ENCODE data around the gene LRIT1.

The LRIT1 gene

DNA sequence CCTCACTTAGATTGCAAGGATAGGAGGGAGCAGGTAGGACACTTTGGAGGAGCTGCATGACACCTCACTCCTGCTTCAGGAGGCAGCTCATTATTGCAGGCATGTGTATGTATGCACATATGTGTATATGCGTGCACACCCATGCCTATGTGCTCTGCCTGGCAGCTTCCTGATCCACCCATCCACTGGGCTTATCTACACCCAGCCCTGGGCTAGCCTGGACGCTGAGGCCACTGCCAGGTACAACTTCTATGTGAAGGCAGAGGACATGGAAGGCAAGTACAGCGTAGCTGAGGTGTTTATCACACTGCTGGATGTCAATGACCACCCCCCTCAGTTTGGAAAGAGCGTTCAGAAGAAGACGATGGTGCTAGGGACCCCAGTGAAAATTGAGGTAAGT, 29.3 kb downstream of the LRIT1 start:
- DNase-seq, result no peak

DNA sequence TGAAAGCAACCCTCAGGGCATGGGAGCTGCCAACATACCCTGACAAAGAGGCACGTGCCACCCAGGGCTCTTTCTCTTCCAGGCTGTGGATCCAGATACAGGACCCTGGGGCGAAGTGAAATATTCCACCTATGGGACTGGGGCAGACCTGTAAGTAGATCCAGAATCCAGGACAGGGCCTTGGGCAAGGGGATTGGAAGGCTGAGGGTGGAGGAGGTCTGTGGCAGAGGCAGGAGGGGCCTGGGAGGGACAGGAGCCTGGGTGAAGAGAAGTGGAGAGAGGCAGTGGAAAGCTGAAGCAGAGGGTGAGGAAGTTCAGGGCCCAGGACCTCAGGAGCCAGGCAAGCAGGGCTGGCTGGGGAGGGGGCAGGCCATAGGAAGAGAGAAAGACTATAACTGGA, 29.8 kb downstream of the LRIT1 start:
- DNase-seq, result no peak

DNA sequence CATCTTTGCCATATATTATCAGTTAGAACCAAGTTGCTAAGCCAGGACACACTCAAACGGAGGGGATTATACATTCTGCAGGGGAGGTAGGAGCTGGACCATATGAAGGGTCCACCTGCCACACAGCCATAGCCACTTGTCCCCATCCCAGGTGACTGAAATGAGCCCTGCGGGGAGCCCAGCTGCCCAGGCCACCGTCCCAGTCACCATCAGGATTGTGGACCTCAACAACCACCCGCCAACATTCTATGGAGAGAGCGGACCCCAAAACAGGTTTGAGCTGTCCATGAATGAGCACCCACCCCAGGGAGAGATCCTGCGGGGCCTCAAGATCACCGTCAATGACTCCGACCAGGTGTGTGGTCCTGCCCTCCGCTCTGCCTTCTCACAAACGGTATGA, 33.3 kb downstream of the LRIT1 start:
- no peak for DNase-seq

DNA sequence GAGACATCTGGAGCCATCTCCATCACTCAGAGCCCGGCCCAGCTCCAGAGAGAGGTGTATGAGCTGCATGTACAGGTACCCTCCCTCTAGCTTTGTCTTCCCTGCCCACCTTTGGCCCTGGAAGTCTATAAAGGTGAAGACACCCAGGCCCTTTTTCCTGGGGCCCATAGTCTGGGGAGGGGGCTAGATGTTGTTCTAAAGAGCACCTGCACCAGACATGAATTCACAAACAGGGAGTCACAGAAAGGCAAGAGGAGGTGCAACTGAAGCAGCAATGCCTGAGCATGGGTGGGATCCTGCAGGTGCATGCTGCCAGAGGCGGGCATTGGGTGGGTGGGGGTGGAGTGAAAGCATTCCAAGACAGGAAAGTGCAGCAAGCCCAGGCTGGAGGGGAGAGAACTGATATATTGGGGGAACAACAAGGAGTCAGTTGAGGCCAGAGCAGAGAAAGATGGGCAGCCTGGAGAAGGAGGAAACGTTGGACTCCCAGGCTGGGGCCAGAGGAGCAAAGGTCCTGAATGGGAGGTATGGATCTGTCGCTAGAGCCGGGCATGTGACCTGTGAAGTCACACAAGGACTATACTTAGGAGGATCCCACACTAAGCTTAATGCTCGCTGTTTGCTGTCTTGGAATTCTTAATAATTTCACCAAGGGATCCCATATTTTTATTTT, 35.4 kb downstream of the LRIT1 start:
- DNase-seq, result peak; percentile 22

DNA sequence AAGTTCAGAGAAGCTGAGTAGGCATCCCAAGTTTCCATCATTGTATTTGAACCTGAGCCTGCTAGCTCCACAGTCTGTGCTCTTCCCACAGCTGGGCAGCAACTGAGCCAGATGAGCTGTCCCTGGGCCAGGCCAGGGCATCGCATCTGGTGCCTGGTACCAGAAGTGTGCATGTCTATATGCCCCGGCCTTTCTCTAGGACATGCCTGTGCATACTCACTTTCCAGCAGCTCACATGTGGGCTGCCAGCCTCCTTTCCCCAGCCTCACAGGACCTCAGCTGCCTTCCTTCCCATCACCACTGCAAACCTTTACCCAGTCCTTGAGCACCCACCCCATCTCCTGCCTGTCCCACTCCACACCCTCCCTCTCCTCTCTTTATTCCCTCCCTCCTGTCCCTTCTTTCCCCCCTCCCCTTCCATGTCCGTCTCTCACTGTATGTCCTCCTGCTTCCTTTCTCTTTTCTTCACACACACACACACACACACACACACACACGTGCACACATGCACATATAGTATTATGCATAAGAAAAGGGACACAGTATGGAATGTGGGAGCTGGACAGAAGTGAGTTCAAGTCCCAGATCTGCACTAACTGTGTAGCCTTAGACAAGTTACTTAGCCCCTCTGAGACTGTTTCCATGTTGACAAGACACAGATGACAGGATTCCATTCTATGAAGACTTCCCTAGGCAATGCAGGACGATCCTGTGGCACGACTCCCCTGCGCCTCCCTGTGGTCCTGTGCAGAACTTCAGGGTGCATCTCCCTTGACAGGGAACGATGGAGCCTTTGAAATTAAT, 36.1 kb downstream of the LRIT1 start:
- peak; percentile 83 for DNase-seq

DNA sequence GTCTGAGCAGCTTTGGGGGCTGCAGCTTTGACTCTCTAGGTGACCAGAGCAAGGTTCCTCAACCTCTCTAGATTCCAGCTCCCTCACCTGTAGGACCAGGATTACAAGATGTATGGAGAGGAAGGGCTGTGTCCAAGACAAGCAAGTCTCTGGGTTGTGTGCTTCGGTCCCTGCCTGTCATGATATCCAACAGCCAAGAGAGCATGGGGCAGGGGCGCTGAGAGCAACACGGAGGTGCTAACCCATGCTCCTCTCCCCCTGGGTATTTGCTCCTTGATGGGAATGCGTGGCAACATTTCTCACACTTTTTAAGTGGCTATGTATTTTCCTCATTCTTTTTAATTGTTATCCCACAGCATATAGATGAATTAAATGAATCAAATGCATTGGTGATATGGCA, 36.7 kb downstream of the LRIT1 start:
- no peak for DNase-seq

DNA sequence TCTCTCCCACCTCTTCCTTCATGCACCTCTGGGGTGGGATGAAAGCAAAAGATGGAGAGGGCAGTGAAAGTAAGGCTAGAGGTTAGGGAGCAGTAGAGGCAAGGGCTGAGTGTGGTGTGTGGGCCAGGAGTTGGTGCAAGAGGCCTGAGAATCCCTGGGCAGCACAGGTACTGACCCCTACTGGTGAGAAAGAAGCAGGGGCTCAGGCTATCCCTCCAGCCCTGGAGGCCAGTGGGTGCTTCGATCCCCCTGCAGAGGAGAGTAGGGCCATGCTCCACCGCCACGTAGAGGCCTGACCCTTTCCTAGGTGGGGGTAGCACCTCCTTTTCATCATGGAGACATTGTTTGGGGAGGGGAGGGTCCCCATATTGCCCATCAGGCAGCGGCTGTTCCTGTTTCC, 37.2 kb downstream of the LRIT1 start:
- no peak for DNase-seq

DNA sequence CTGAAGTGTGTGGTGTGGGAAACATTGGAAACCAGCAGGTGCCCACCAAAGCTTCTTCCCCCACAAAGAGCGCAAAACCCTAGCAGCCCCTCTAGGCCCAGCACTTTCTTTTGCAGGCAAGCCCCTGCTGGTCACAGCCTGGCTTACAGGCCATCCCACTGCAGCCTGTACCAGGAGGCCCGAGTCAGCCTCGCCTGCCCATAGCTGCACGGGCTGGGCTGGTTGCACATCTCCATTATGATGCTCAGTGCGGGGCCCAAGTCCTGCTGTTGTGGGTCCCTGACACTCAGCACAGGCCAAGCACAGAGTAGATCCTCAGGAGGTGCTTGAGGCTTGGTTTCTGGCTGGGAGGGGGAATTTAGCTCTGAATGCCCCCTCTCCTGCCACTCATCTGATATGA, 39.0 kb downstream of the LRIT1 start:
- DNase-seq, result no peak

DNA sequence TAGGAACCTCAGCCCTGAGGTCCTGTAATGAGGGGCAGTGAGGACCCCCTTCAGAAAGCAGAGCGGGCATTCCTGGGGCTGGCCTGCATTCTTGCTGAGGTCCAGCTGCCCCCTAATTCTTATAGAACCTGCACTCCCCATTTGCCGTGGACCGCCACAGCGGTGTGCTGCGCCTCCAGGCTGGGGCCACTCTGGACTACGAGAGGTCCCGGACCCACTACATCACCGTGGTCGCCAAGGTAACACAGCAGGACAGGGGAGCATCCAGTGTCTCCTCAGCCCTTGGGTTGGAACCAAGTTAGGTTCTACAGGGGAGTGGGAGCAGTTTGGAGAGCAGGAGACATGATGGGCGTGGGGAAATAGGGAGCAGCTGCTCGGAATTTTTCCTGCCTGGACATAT, 39.7 kb downstream of the LRIT1 start:
- DNase-seq, result no peak

DNA sequence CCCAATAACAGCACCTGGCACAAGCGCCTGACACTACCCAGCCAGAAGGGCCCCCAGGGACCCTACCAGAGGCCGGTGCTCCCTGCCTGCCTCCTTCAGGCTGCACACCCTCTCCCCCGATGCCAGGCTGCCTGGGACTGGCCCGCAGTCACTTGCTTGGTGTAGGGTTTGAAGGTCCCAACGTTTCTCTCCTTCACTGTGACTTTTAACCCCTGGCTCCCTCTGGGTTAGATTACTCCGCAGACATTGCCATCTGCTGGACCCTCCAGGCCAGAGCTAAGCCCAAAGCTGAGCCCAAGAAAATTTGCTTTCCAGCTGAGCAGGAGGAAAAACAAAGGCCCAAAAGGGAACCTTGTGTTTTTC, 40.1 kb downstream of the LRIT1 start:
- no peak for DNase-seq

DNA sequence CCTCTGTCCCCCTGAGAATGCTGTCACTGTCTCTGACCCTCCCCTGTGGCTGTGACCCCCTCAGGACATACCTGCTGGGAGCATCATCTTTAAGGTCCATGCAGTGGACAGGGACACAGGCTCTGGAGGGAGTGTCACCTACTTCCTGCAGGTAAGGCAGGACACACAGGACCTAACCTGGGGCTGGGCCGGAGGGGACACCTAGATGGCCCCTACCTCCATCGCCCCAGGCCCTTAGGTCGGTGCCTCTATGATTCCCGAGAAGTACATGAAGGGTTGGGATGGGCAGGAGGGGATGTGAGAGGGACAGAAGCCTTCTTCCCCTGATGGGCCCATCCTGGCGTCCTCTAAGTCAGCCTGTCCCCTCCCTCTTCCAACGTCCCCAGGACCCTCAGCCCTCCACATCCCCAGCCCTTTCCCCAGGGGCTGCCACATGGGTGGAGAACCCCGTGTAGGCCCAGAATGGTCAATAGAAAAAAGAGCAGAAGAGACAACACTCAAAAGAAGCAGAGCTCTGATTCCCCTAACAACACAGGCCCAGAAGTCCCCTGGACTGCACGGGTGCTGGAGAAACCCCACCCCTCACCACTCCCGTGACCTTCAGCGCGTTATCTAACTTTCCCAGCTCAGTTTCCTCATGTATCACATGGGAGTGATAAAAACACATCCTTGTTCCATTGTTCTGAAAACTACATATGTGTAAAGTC, 40.7 kb downstream of the LRIT1 start:
- DNase-seq, result no peak

DNA sequence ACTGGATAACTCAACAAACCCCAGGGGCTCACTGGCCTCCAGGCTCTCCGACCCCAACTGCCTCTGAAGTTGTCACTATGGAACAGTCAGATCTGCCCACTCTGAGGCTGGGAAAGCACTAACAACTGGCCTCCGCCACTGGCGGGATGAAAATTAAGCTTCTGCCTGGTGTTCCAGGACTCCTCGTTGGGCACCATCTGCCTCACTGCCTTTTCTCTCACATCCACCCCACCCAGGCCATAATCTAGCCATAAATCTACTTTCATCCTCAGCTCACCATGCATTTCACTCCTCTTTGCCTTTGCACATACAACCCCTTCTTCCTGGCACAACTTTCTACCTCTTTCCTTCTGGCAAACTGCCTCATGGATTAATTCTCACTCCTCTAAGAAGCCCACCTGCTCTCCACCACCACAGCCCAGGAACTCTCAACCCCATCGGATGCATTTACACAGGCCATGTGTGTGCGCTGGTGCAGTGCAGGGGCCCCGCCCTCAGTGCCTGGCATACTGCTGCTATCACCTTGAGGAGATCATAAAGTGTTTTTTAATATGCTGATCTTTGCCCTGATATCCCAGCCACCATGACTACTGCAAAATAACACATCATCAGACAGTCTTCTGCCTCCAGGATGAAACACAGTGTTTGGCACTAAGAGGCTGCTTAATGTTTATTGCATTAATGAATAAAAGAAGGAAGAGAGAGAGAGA, 43.0 kb downstream of the LRIT1 start:
- DNase-seq, result no peak

DNA sequence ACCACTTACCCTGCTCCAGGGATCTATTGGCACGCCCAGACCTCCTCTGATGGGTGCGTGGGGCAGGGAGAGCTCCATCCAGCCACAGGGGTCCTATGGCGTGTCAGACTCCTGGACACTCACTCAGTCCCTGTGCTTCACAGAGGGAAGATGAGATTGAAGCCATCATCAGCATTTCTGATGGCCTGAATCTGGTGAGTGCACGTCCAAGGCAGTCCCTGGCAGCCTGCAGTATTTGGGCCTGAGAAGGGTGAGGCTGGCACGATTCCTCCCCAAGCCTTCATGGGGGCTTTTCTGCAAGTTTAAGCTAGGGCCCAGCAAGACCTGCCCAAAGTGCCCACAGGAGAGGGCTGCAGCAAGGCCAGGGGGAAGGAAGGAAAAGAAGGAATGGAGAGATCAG, 43.7 kb downstream of the LRIT1 start:
- no peak for DNase-seq

DNA sequence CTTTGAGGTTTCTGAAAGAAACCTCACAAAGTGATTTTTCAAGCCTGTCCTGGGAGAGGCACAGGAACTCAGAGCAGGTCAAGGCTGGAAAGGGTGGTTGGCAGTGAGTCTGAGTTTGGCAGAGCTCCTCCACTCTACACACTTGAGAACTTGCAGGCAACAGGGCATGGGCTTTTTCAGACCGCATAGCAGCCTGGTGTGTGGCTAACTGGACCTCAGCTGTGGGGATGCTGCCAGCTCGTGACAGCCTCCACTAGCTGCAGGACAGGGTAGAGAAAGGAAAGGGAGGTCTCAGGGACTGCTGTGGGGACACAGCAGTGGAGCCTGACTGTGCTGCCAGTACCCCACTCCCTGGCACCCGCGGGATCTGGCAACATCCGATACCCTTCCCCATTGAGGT, 44.4 kb downstream of the LRIT1 start:
- DNase-seq, result no peak

DNA sequence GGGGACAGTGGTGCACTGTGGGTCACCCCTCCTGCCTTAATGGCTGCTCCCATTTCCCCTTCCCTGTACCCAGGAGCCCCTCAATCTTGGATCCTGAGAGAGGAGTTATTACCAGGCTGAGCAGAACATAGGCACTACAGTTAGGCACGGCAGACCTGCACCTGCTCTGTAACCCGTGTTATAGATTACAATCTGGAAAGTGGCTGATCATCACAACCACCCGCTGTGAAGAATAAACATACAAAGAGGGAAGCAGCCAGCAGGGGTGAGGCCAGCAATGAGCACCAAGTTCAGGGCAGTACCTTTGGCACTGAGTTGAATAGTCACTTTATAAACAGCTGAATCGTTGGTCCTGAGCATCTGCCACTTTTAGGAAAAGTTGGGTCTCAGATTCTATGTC, 45.3 kb downstream of the LRIT1 start:
- DNase-seq, result no peak

DNA sequence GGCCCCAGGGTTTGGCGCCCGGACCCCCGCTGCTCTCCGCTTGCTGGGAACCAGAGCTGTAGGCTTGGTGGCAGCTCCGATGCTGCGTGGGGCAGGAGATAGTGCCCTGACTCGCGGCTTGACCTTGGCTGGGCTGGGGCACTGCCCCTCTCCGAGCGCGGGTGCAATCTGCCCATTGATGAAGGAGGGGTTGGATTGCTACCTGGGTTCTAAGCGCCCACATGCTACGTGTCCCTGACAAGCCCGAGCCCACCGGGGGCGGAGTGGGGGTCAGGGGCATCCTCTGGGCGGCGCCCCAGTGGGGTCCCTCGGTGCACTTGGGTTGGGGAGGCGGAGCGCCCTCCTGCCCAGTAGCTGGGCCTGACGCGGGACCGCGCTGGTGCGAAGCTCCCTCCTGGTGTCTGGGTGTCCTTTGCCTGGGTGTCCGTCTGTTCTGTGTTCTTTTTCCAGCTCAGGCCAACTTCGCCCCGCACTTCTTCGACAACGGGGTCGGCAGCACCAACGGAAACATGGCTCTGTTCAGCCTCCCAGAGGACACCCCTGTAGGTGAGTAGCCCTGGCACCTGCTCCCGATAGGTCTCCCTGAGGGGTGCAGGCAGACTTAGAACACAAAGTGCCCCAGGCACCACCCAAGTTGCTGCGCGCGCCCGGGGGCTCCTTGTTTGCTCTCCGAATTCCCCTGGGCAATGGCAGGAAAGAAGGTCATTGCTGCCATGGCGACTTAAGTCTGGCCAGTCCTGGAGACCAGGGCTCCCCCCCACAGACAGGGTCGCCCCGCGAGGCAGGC, 46.1 kb downstream of the LRIT1 start:
- DNase-seq, result peak; percentile 41

DNA sequence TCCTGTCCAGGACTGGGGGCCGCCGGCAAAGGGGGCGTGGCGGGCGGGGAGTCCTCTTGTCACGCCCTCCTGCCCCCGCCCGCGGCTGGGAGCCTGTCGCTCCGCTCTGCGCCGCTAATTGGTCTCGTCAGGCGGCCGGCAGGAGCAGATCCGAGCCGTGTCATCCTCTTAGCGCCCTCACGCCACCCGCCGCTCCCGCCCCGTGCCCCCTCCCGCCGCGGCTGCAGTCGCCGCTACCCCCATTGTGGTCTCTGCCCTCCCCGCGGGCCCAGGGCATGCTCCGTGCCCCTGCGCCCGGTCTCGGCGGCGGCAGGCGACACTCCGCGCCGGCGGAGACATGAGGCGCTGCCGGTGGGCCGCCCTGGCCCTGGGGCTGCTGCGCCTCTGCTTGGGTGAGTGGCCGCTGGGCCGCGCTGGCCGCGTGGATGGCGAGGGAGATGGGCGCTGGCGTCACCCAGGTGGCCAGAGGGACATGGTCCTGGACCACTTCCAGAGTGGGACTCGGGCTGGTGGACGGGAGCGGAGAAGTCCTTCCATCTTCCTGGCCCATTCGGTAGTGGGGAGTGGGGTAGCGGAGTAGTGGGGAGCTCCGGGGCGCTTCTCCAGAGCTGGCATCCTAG, 46.8 kb downstream of the LRIT1 start, which contains the start of gene CDHR1:
CDHR1 (plus strand) TSS at position 114 of the 620 bp plus-strand sequence; CDS start at position 338, 224 bp downstream.
- peak; percentile 78 for DNase-seq

DNA sequence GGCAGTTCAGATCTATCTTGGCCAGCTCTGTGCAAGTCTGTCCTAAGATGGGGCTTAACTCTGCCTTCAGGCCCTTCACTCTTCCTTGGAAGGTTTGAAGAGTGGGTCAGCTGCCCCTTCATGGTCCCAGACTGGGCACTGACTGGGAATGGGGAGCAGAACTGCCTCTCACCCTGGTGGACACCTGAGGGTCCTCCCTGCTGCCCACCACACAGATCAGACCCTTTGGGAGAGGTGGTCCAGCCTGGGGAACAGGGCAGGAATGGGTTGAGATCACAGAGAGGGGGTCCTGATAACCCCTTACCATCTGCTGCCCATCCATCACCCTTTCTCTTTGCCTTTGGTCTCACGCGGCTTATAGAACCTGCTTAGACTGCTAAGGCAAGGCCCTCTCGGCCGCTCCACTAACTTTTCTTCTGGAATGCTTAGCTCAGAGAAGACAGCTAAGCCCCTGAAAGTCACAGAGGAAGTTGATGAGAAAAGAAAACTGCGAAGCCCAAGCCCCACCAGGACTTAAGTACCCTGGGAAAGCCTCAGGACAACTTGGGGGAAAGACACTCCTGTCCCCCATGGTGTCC, 47.4 kb downstream of the LRIT1 start:
- DNase-seq, result no peak

DNA sequence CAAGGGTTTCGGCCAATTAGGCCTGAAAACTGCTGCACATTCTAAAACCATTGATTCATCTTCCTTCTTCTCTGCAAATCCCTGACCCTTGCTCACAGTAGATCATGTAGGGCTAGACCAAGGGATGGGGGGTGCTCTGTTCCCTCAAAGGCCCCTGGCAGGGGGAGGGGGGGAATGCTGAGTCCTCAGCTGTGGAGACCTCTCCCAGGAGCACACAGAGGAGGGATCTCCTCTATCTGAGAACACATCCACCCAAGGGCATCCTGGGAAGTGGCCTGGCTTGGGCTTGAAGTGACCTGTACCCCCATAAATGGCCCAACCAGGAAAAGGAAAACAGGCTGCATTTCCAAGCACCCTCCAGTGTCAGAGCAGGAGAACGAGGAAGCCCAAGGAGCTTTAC, 48.0 kb downstream of the LRIT1 start:
- peak; percentile 28 for DNase-seq

DNA sequence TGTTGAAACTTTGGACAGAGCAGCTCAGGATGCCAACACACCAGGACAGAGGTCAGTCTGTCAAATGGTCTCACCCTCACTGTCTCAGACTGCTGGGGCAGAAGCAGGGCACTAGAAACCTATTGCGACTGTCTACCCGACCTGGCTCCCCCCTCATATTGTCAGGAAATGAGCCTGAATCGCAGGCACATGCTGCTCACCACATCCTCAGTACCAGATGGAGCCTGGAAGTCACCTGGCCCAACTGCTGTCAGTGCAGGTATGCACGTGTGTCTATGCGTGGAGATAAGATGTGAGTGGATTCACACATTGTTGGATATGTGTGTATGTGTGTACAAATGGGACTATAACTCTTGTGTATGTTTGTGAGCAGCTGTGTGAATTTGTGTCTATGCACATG, 50.2 kb downstream of the LRIT1 start:
- DNase-seq, result peak; percentile 37

DNA sequence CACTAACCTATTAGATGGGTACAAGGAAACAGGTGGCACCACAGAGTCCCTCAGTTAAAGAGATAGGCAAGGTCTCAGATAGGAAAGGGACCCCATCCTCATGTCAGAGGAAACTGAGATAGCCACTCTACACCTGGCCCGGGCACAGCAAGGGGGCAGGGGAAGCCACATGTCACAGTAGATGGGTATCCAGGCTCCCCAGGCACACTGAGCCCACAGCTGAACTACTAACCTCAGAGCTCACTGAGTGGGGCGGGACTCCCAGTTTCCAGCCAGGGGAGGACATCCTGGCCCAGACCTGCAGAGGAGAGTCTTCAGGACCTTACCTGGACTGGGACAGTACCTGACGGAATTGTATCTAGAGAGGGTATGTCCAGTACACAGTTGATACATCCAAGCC, 50.7 kb downstream of the LRIT1 start:
- DNase-seq, result peak; percentile 33

DNA sequence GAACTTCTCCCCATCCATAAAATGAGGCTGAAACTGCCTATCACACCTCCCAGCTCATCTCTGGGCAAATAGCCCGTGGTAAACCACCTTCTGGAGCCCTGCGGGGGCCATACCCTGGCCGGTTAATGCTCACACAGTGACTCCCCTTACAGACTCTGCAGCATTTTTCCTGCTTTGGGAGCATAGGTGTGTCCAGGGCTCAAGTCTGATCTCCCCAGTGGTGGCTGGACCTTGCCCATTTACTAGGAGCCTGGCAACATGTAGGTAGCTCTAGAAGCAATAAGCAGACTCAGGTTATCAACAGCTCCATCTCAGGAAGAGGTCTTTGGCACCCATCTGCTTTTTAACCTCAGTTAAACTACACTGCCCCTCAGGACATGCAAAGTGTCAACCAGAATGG, 52.5 kb downstream of the LRIT1 start:
- DNase-seq, result peak; percentile 25
